Breast epithelium (tissue), 4 donors: Measurements from ENCODE around the gene PCDHB16. TPM values are rescaled to one million over a fixed set of nuclear protein-coding genes. Genes with fewer than 3 reads are reported as not detected.
A peak's percentile ranks its signal among the peaks of the same experiment; 100 is the strongest.
"Not testable (repeated sequence)": the region's sequence is repeated elsewhere in the genome, so short reads cannot be mapped to it uniquely, and the experiment has no call there.

Source experiments
- DNase-seq, 2 donors: peaks; one replicate each; pipeline ENCODE4 v3.0.0-alpha.2; 2019; ENCODE audit warnings: low spot score in 2 of 2
- H3K27ac ChIP-seq, 2 donors: fragments of 200-600 bp; sonication (generic) in 1 of 2; one replicate each; pipeline ENCODE4 v1.5.1; 2016 to 2019; ENCODE audit warnings: mild to moderate bottlenecking in 1 of 2
- H3K27me3 ChIP-seq, 2 donors: fragments of 200-600 bp; sonication (generic) in 1 of 2; one replicate each; pipeline versions ENCODE4 v1.5.1 to v1.6.0; 2017 to 2019; ENCODE audit warnings: control low read depth in 1 of 2, mild to moderate bottlenecking in 1 of 2
- H3K36me3 ChIP-seq: fragments of 200-600 bp; one replicate; pipeline ENCODE4 v1.5.1; 2019
- H3K4me1 ChIP-seq, 2 donors: fragments of 200-600 bp; sonication (generic); one replicate each; pipeline ENCODE4 v1.5.1; 2016 to 2019; ENCODE audit warnings: control low read depth in 1 of 2
- H3K4me3 ChIP-seq, 3 donors: fragments of 200-600 bp; sonication (generic); 1 replicate in 2 of 3; 2 replicates in 1 of 3; pipeline ENCODE4 v1.5.1; 2016 to 2019; ENCODE audit warnings: mild to moderate bottlenecking in 3 of 3, moderate library complexity in 2 of 3
- H3K9me3 ChIP-seq, 2 donors: fragments of 200-600 bp; sonication (generic) in 1 of 2; one replicate each; pipeline ENCODE4 v1.5.1; 2016 to 2019; ENCODE audit warnings: control low read depth in 1 of 2
- CTCF ChIP-seq, 3 donors: fragments of 450-650 bp; IDR thresholded peaks; one replicate each; pipeline ENCODE4 v1.5.1; 2016 to 2017; ENCODE audit warnings: antibody characterized with exemption in 3 of 3, mild to moderate bottlenecking in 3 of 3, moderate library complexity in 3 of 3
- POLR2A ChIP-seq: fragments of 450-650 bp; IDR thresholded peaks from one replicate; pipeline ENCODE4 v1.6.1; 2016; ENCODE audit warnings: antibody characterized with exemption, mild to moderate bottlenecking, moderate library complexity
- POLR2AphosphoS5 ChIP-seq, 3 donors: sonication (generic); formaldehyde crosslinking; IDR thresholded peaks; one replicate each; pipeline ENCODE4 v1.6.1; 2017; ENCODE audit warnings: antibody characterized with exemption in 3 of 3
- intact Hi-C: fragments of 100-400 bp; cut with DNase I; formaldehyde crosslinking; loops from one replicate; pipeline ENCODE4 v1.15.1; 2023; ENCODE audit warnings: low total_unique reads
- total RNA-seq, 3 donors: library from RNA; depleted of rRNA; stranded (reverse); fragments of >200 nt; gene quantifications; one replicate each; pipeline ENCODE4 v1.1.0, GENCODE V29; 2016

Gene PCDHB16
- total RNA-seq, 3 donors from 2014 or later: 4.3 to 11.8 (median 6.3) TPM

- Histone ChIP-seq H3K27ac (no peak overlapping the region), H3K4me1 (no peaks in the 10 kb centered on the region), H3K4me3 (no peak overlapping the region), H3K36me3 (no peaks in the 10 kb centered on the region), H3K27me3 (no peaks in the 10 kb centered on the region), H3K9me3 (peaks cover 58 to 71% of the 10 kb centered on the region in 2 donors)
- intact Hi-C loops: no loop called here
- DNase-seq: no peak
- TF ChIP-seq POLR2A: no peak
- no peak for TF ChIP-seq POLR2AphosphoS5 (IDR thresholded peaks at IDR 0.05)
- no peak for TF ChIP-seq CTCF (IDR thresholded peaks at IDR 0.05)
Observed at GRCh38 chr5:141180313-141180712, 1.9 kb upstream of the PCDHB16 start.

- intact Hi-C loops, H3K4me1 ChIP-seq, H3K36me3 ChIP-seq, DNase-seq, H3K27ac ChIP-seq, H3K27me3 ChIP-seq: not testable (repeated sequence)
- H3K4me3 ChIP-seq: peak overlapping the region in 1 of 3 donors; percentile 20
- H3K9me3 ChIP-seq: peaks cover 61 to 73% of the 10 kb centered on the region in 2 donors
Observed at GRCh38 chr5:141184117-141184855, 2.1 kb downstream of the PCDHB16 start.

GRCh38 chr5:141186897-141187512 is 4.8 kb downstream of the PCDHB16 start, which contains the start of gene PCDHB9:
Gene PCDHB9 (plus strand): TSS chr5:141187161. CDS start chr5:141187319, 158 bp downstream.
- peaks cover 67 to 90% of the 10 kb centered on the region in 2 donors for H3K9me3 ChIP-seq

GRCh38 chr5:141188682-141189081 is 6.5 kb downstream of the PCDHB16 start:
- H3K9me3 ChIP-seq: peaks cover 66 to 91% of the 10 kb centered on the region in 2 donors
- H3K36me3 ChIP-seq, DNase-seq, H3K4me3 ChIP-seq, H3K27me3 ChIP-seq, H3K4me1 ChIP-seq, H3K27ac ChIP-seq, intact Hi-C loops: not testable (repeated sequence)

More at GRCh38 chr5:141186897-141187512, 4.8 kb downstream of the PCDHB16 start, which contains the start of gene PCDHB9:
- no peak for DNase-seq
- no peak within 1 kb of the TSS for H3K27ac ChIP-seq
- H3K4me1 ChIP-seq: no peaks in the 10 kb centered on the region
- TF ChIP-seq CTCF (IDR thresholded peaks at IDR 0.05) (peak in 1 of 3 donors; percentile 38), POLR2AphosphoS5 (IDR thresholded peaks at IDR 0.05) (no peak), POLR2A (no peak)
- no peaks in the 10 kb centered on the region for H3K27me3 ChIP-seq
- intact Hi-C loops: no loop called here
- H3K4me3 ChIP-seq: peak within 1 kb of the TSS in 2 of 3 donors; percentile 22 to 44
- H3K36me3 ChIP-seq: no peaks in the 10 kb centered on the region

GRCh38 chr5:141189131-141189530 is 6.9 kb downstream of the PCDHB16 start:
- H3K27me3 ChIP-seq, H3K4me3 ChIP-seq, H3K4me1 ChIP-seq, intact Hi-C loops, DNase-seq, H3K36me3 ChIP-seq, H3K27ac ChIP-seq: not testable (repeated sequence)
- H3K9me3 ChIP-seq: peaks cover 61 to 90% of the 10 kb centered on the region in 2 donors

- DNase-seq: no peak
- TF ChIP-seq POLR2AphosphoS5 (IDR thresholded peaks at IDR 0.05) (no peak), CTCF (IDR thresholded peaks at IDR 0.05) (no peak), POLR2A (no peak)
- H3K36me3 ChIP-seq: no peaks in the 10 kb centered on the region
- no peaks in the 10 kb centered on the region for H3K27me3 ChIP-seq
- no peaks in the 10 kb centered on the region for H3K4me1 ChIP-seq
- no peak within 1 kb of the TSS for H3K27ac ChIP-seq
- peaks cover 59 to 89% of the 10 kb centered on the region in 2 donors for H3K9me3 ChIP-seq
- intact Hi-C loops: no loop called here
- H3K4me3 ChIP-seq: no peak within 1 kb of the TSS
Observed at GRCh38 chr5:141192110-141192725, 10.0 kb downstream of the PCDHB16 start, which contains the start of gene PCDHB10. Gene PCDHB10 (plus strand): TSS chr5:141192353. CDS start chr5:141192553, 200 bp downstream.

- H3K27me3 ChIP-seq, H3K36me3 ChIP-seq, DNase-seq, H3K4me1 ChIP-seq, H3K27ac ChIP-seq, intact Hi-C loops, H3K4me3 ChIP-seq: not testable (repeated sequence)
- H3K9me3 ChIP-seq: peaks cover 64 to 93% of the 10 kb centered on the region in 2 donors
Observed at GRCh38 chr5:141194332-141194731, 12.1 kb downstream of the PCDHB16 start.
